Measurements from ENCODE around the gene CRELD2.

DNA sequence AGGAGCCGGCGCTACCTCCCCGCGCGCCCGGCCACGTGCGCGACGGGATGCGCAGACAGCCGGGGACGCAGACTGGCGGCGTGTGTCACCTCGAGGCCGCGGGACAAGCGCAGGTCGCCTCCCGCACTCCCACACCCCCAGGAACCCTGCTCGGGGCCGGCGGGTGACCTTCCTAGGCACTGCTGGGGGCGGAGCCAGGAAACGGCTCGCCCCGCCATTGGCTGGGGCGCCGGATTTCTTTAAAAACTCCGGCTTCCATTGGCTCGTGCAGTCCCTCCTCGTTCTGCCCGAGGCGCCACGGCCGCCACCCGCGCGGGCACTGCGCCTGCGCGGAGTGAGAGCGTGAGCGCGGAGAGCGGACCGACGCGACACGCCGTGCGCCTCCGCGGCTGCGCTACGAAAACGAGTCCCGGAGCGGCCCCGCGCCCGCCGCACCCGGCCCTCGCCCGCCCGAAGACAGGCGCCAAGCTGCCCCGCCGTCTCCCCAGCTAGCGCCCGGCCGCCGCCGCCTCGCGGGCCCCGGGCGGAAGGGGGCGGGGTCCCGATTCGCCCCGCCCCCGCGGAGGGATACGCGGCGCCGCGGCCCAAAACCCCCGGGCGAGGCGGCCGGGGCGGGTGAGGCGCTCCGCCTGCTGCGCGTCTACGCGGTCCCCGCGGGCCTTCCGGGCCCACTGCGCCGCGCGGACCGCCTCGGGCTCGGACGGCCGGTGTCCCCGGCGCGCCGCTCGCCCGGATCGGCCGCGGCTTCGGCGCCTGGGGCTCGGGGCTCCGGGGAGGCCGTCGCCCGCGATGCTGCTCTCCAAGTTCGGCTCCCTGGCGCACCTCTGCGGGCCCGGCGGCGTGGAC lies 41.9 kb downstream of the CRELD2 start, which contains the start of gene PIM3:
- TF ChIP-seq EZH2 (IDR thresholded peaks at IDR 0.05), result no peak
- TF ChIP-seq POLR2AphosphoS5 (IDR thresholded peaks at IDR 0.05; ENCODE audit: borderline replicate concordance, low read depth, low read length), result peak; percentile 79

All from SK-N-MC (cell line).